PFSK-1 (cell line): ENCODE results near the gene SAMD10.

Source experiments
- POLR2AphosphoS5 ChIP-seq: IDR thresholded peaks from 2 replicates; pipeline ENCODE4 v1.6.1; 2012; ENCODE audit warnings: low read depth, mild to moderate bottlenecking, control low read depth, low read length, moderate library complexity
- SIN3A ChIP-seq: IDR thresholded peaks from 2 replicates; pipeline ENCODE4 v1.6.1; 2012; ENCODE audit warnings: mild to moderate bottlenecking, low read length, moderate library complexity, borderline replicate concordance; ENCODE audit not compliant: insufficient read depth

GRCh38 chr20:63946986-63947637, 32.3 kb downstream of the SAMD10 start:
- TF ChIP-seq SIN3A = no peak
- no peak for TF ChIP-seq POLR2AphosphoS5
